ENCODE measurements around the gene SNTG2. TPM values are rescaled to one million over a fixed set of nuclear protein-coding genes. Genes with fewer than 3 reads are reported as not detected.
A peak's percentile ranks its signal among the peaks of the same experiment; 100 is the strongest.

The SNTG2 gene
- total RNA-seq, 1 donor from 2014 or later = not detected

DNA sequence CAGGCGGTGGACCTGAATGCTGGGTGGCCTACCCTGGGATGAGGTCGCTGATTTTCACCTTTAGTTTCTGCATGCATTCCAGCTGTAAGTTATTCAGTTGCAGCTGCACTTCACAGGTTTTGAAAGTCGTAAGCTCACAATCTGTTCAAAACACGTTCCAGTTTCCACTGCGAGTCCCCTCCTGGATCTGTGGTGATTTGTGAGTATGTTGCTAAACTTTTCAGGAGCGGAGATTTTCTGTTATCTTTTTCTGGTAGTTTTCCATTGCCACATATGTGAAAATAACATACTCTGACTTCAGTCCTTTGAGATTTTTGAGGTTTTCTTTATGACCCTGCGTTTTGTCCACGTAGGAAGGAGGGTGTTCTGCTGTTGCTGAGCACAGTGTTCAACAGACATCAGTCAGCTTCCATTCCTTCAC, 102.1 kb downstream of the SNTG2 start:
- H3K4me3 ChIP-seq (ENCODE audit: low read depth, low read length) = no peak overlapping the region
- TF ChIP-seq, protein P1, sequence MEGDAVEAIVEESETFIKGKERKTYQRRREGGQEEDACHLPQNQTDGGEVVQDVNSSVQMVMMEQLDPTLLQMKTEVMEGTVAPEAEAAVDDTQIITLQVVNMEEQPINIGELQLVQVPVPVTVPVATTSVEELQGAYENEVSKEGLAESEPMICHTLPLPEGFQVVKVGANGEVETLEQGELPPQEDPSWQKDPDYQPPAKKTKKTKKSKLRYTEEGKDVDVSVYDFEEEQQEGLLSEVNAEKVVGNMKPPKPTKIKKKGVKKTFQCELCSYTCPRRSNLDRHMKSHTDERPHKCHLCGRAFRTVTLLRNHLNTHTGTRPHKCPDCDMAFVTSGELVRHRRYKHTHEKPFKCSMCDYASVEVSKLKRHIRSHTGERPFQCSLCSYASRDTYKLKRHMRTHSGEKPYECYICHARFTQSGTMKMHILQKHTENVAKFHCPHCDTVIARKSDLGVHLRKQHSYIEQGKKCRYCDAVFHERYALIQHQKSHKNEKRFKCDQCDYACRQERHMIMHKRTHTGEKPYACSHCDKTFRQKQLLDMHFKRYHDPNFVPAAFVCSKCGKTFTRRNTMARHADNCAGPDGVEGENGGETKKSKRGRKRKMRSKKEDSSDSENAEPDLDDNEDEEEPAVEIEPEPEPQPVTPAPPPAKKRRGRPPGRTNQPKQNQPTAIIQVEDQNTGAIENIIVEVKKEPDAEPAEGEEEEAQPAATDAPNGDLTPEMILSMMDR (conservative IDR thresholded peaks at IDR 0.05; ENCODE audit: low read depth, low read length) = no peak
- DNase-seq (ENCODE audit: low read depth) = no peak

DNA sequence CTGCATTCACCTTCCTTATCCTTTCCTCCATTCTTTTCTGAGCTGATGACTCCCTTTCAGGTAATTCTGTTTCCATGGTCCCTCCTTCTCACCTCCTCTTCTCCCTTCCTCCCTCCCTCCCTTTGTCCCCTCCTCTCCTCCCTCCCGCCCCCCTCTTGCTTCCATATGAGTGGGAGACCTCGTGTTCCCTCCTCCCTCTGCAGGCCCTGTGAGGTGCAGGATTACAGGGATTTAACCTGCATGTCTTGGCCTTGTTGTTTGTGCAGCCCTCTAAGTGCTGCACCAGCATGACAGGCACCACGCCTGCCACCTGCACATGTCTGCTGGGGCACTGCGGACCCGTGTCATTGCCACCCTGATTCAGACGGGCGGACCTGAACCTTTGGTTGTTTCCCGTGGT, 103.1 kb downstream of the SNTG2 start:
- DNase-seq (ENCODE audit: low read depth) = no peak
- TF ChIP-seq, protein P1 (conservative IDR thresholded peaks at IDR 0.05; ENCODE audit: low read depth, low read length) = no peak

DNA sequence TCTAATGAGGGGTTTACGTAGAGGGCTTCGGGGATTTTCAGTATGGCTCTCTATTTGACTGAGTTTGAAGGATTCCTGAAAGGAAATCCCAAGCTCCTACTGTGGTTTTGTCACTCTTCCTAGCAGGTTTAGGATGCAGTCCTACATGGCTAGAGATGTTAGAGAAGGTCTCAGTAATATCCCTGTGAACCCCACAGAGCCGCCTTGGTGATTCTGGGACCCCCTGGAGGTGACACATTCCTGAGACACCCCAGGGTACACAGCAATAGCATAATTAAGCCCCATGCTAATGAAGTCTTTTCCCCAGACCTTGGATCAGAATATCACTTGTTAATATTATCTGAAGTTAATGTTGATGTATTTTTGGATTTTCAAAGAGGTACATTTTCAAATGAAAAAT, 103.8 kb downstream of the SNTG2 start:
- no peak for DNase-seq (ENCODE audit: low read depth)
- no peak overlapping the region for H3K4me3 ChIP-seq (ENCODE audit: low read depth, low read length)
- TF ChIP-seq, protein P1 (conservative IDR thresholded peaks at IDR 0.05; ENCODE audit: low read depth, low read length) = no peak

More for the DNA sequence above, 103.1 kb downstream of the SNTG2 start:
- H3K4me3 ChIP-seq (ENCODE audit: low read depth, low read length) = no peak overlapping the region

DNA sequence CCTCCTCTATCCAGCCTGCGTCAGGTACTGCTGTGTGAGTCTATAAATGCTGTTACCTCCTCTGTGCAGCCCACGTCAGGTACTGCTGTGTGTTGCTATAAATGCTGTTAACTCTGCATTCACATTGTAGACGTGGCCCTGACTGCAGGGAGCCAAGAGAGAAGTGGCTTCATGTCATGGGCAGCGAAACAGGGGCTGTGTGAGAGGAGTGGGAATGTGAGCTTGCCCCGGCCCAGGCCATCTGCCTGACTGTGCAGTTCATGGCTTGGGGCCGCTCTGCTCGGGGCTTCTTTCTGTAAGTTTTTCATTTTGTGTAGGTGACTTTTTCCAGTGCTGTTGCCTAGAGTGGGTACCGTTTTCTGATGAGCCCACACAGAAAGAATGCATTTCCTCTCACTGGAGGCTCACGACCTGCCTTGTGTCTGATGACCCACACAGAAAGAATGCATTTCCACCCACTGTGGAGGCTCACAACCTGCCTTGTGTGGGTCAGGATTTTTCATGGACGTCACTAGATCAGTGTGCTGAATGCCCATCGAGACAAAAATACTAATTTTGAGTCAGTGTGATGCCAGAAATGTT, 104.5 kb downstream of the SNTG2 start:
- TF ChIP-seq, protein P1 (conservative IDR thresholded peaks at IDR 0.05; ENCODE audit: low read depth, low read length) = no peak
- DNase-seq (ENCODE audit: low read depth) = peak; percentile 61
- H3K4me3 ChIP-seq (ENCODE audit: low read depth, low read length) = no peak overlapping the region

DNA sequence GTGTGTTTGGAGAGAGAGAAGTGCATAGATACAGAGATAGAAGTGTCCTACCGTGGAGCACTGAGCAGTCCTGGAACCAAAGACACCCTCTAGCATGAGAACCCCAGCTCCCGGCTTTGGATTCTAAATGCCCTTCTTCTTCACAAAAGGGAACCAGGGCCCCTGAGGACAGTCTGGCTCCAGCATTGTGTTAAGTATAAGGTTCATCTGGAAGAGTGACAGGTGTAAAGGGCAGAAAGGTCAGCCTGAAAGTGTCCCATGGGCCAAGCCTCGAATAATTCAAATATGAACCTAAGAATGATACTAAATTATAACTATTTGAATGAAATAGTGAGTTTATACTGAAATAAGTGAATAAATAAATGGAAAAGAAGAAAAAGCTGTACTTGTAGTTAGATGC, 109.7 kb downstream of the SNTG2 start:
- TF ChIP-seq, protein P1 (conservative IDR thresholded peaks at IDR 0.05; ENCODE audit: low read depth, low read length) = no peak
- H3K4me3 ChIP-seq (ENCODE audit: low read depth, low read length) = no peak overlapping the region
- no peak for DNase-seq (ENCODE audit: low read depth)

DNA sequence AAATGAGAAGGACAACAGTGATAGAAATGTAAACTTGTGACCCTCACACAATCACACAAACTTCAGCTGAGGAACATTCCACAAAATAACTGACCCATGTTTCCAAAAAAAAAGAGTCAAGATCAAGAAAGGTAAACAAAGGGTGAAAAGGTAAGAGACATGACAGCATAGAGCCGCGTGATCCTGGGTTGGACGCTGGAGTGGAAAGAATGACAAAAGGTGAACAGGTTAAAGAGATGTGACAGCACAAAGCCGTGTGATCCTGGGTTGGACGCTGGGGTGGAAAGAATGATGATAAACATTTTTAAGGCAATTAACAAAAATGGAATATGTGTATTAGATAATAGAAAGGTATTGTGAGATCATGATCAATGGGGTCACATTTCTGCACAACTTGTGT, 110.3 kb downstream of the SNTG2 start:
- no peak overlapping the region for H3K4me3 ChIP-seq (ENCODE audit: low read depth, low read length)
- TF ChIP-seq, protein P1 (conservative IDR thresholded peaks at IDR 0.05; ENCODE audit: low read depth, low read length) = no peak
- DNase-seq (ENCODE audit: low read depth) = no peak

DNA sequence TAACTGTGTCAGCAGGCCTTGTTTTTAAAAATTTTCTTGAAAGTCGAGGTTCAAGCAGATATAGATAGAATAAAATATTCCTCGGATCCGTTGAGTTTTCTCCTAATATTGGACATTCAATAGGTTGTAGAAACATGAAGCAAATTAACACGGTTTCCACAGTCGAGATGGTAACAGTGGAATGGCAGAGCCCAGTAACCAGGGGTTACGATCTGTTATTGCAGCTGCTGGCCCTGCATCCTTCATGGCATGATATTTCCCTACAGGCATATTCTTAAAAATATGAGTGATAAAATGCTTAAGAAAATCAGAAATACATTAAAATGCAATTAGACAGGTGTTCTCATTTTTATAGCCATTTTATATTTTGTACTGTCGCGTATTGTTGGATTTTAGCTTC, 117.6 kb downstream of the SNTG2 start:
- no peak overlapping the region for H3K4me3 ChIP-seq (ENCODE audit: low read depth, low read length)
- TF ChIP-seq, protein P1 (conservative IDR thresholded peaks at IDR 0.05; ENCODE audit: low read depth, low read length) = no peak
- no peak for DNase-seq (ENCODE audit: low read depth)

Measured in epithelial cell of proximal tubule (primary cell).